ENCODE data around the gene VDAC1. TPM values are rescaled to one million over a fixed set of nuclear protein-coding genes. Genes with fewer than 3 reads are reported as not detected.

The VDAC1 gene
- total RNA-seq, 2 experiments from 2014 or later = 157 to 247 TPM

DNA sequence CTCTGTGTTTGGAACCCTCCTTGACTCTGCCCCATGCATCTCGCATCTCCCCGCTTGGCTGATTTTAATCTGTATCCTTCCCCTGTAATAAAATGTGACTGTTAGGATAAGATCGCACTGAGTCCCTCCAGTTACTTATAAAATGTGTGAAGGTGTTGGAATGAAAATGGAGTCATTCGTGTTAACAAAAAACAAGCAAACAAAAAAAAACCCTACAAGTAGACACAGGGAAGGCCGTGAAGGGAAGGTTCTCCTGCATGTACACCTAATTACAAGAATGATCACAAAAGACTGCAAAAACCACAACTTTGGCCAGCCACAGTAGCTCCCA lies 14.2 kb upstream of the VDAC1 start:
- no peak overlapping the region for H3K27ac ChIP-seq (ENCODE audit: low read depth, low read length, poor library complexity, severe bottlenecking)
- ChIA-PET POLR2A (no interaction called here), CTCF (ENCODE audit: unreplicated experiment) (no interaction called here)
- H3K4me1 ChIP-seq (ENCODE audit: insufficient read depth, low read length, poor library complexity, severe bottlenecking) = no peaks in the 10 kb centered on the region
- H3K9me2 ChIP-seq (ENCODE audit: insufficient read depth, low read length) = no peaks in the 10 kb centered on the region
- BruUV-seq (replicated peaks) = no TSS peak
- no peak overlapping the region for H3K4me3 ChIP-seq (ENCODE audit: low read depth, low read length, poor library complexity, severe bottlenecking)
- H3K79me2 ChIP-seq (ENCODE audit: insufficient read depth, low read depth, low read length) = no peaks in the 10 kb centered on the region
- no peak overlapping the region for H3K4me2 ChIP-seq (ENCODE audit: low read length)
- no peaks in the 10 kb centered on the region for H3K9me3 ChIP-seq (ENCODE audit: low read length)
- TF ChIP-seq EZH2phosphoT487 (IDR thresholded peaks at IDR 0.05; ENCODE audit: borderline replicate concordance, low read depth, low read length) = no peak
- TF ChIP-seq, protein P1, sequence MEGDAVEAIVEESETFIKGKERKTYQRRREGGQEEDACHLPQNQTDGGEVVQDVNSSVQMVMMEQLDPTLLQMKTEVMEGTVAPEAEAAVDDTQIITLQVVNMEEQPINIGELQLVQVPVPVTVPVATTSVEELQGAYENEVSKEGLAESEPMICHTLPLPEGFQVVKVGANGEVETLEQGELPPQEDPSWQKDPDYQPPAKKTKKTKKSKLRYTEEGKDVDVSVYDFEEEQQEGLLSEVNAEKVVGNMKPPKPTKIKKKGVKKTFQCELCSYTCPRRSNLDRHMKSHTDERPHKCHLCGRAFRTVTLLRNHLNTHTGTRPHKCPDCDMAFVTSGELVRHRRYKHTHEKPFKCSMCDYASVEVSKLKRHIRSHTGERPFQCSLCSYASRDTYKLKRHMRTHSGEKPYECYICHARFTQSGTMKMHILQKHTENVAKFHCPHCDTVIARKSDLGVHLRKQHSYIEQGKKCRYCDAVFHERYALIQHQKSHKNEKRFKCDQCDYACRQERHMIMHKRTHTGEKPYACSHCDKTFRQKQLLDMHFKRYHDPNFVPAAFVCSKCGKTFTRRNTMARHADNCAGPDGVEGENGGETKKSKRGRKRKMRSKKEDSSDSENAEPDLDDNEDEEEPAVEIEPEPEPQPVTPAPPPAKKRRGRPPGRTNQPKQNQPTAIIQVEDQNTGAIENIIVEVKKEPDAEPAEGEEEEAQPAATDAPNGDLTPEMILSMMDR (conservative IDR thresholded peaks at IDR 0.05; ENCODE audit: low read length) = no peak
- DNase-seq (ENCODE audit: low spot score) = no peak
- intact Hi-C loops (cut with micrococcal nuclease; ENCODE audit: unreplicated experiment) = no loop called here
- H3K36me3 ChIP-seq (ENCODE audit: insufficient read depth, low read length) = no peaks in the 10 kb centered on the region
- H4K20me1 ChIP-seq (ENCODE audit: insufficient read depth, low read length) = no peaks in the 10 kb centered on the region
- no peak overlapping the region for H2AFZ ChIP-seq (ENCODE audit: low read length)

DNA sequence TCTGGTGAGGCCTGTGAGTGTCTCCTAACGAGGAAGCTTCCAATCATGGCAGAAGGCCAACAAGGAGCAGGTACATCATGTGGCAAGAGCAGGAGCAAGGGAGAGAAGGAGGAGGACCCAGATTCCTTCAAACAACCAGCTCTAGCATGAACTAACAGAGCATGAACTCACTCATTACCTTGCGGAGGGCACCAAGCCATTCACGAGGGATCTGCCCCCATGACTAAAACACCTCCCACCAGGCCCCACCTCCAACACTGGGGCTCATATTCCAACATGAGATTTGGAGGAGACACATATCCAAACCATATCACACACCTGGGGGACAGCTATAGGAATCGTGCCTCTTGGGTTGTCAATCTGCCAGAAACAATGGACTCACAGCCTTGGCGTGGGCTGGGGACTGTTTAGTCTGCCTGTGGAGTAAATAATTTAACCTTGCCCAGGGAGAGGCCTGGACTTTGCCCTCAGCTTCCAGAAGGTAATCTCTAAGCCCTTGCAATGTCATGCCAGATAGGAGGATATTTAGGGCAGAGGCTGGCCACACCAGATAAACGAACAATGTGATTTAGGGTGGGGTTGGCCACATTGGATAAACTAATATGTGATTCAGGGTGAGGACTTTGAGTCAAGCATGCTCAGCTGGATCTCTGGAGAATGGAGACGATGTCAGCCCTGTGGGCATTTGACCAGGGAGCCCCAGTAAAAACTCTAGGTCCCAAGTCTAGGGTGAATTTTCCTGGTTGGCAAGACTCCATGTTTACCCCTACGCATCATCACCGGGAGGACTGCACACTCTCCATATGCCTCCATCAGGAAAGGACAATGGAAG lies 13.6 kb upstream of the VDAC1 start:
- no peaks in the 10 kb centered on the region for H3K4me1 ChIP-seq (ENCODE audit: insufficient read depth, low read length, poor library complexity, severe bottlenecking)
- no peaks in the 10 kb centered on the region for H3K79me2 ChIP-seq (ENCODE audit: insufficient read depth, low read depth, low read length)
- TF ChIP-seq, protein P1 (conservative IDR thresholded peaks at IDR 0.05; ENCODE audit: low read length) = no peak
- TF ChIP-seq EZH2phosphoT487 (IDR thresholded peaks at IDR 0.05; ENCODE audit: borderline replicate concordance, low read depth, low read length) = no peak
- no peak overlapping the region for H3K27ac ChIP-seq (ENCODE audit: low read depth, low read length, poor library complexity, severe bottlenecking)
- no peak overlapping the region for H2AFZ ChIP-seq (ENCODE audit: low read length)
- POLR2A ChIA-PET = no interaction called here
- intact Hi-C loops (cut with micrococcal nuclease; ENCODE audit: unreplicated experiment) = no loop called here
- H4K20me1 ChIP-seq (ENCODE audit: insufficient read depth, low read length) = no peaks in the 10 kb centered on the region
- H3K9me2 ChIP-seq (ENCODE audit: insufficient read depth, low read length) = no peaks in the 10 kb centered on the region
- no peak for DNase-seq (ENCODE audit: low spot score)
- H3K36me3 ChIP-seq (ENCODE audit: insufficient read depth, low read length) = no peaks in the 10 kb centered on the region
- no peak overlapping the region for H3K4me2 ChIP-seq (ENCODE audit: low read length)
- CTCF ChIA-PET (ENCODE audit: unreplicated experiment) = no interaction called here
- H3K4me3 ChIP-seq (ENCODE audit: low read depth, low read length, poor library complexity, severe bottlenecking) = no peak overlapping the region
- no TSS peak for BruUV-seq (replicated peaks)
- H3K9me3 ChIP-seq (ENCODE audit: low read length) = no peaks in the 10 kb centered on the region

- H2AFZ ChIP-seq (ENCODE audit: low read length) = no peak overlapping the region
These were observed 3.5 kb upstream of the VDAC1 start for GRCh38 chr5:134008266-134008749.

More at GRCh38 chr5:134008266-134008749, 3.5 kb upstream of the VDAC1 start:
- Histone ChIP-seq H3K9me2 (ENCODE audit: insufficient read depth, low read length) (no peaks in the 10 kb centered on the region), H4K20me1 (ENCODE audit: insufficient read depth, low read length) (no peaks in the 10 kb centered on the region), H3K79me2 (ENCODE audit: insufficient read depth, low read depth, low read length) (peaks cover 6% of the 10 kb centered on the region), H3K4me3 (ENCODE audit: low read depth, low read length, poor library complexity, severe bottlenecking) (no peak overlapping the region), H3K4me2 (ENCODE audit: low read length) (no peak overlapping the region), H3K27ac (ENCODE audit: low read depth, low read length, poor library complexity, severe bottlenecking) (no peak overlapping the region), H3K4me1 (ENCODE audit: insufficient read depth, low read length, poor library complexity, severe bottlenecking) (peaks cover 6% of the 10 kb centered on the region), H3K9me3 (ENCODE audit: low read length) (no peaks in the 10 kb centered on the region), H3K36me3 (ENCODE audit: insufficient read depth, low read length) (peaks cover 4% of the 10 kb centered on the region; the same call in 1 of the 2 replicates)
- TF ChIP-seq EZH2phosphoT487 (IDR thresholded peaks at IDR 0.05; ENCODE audit: borderline replicate concordance, low read depth, low read length) = no peak
- TF ChIP-seq, protein P1 (conservative IDR thresholded peaks at IDR 0.05; ENCODE audit: low read length) = no peak
- ChIA-PET CTCF (ENCODE audit: unreplicated experiment) (no interaction called here), POLR2A (interaction anchor here (0.5 to 0.7 kb wide), 2 partner anchors 452 to 536 kb away, joined by 3 read pairs; no protein-coding TSS in a partner anchor)
- BruUV-seq (replicated peaks) = no TSS peak
- no peak for DNase-seq (ENCODE audit: low spot score)
- intact Hi-C loops (cut with micrococcal nuclease; ENCODE audit: unreplicated experiment) = no loop called here

Measured in OCI-LY7 (cell line).